HepG2 (cell line): Measurements from ENCODE around the gene TEC. TPM values are rescaled to one million over a fixed set of nuclear protein-coding genes. Genes with fewer than 3 reads are reported as not detected.

Experiments
- HDAC2 ChIP-seq: sonication (generic); formaldehyde crosslinking; IDR thresholded peaks from 2 replicates; pipeline ENCODE4 v1.4.0; 2020; ENCODE audit warnings: missing genetic modification reagents
- MBNL3 ChIP-seq: fragments of 250-450 bp; sonication (Bioruptor Pico); conservative IDR thresholded peaks from 2 replicates; pipeline ENCODE4 v1.8.0; 2022; ENCODE audit warnings: mild to moderate bottlenecking, inconsistent platforms
- PHF20 ChIP-seq: sonication (generic); formaldehyde crosslinking; IDR thresholded peaks from 2 replicates; pipeline ENCODE4 v1.5.0; 2020; ENCODE audit warnings: mild to moderate bottlenecking, missing genetic modification reagents
- PRMT3 ChIP-seq: sonication (generic); formaldehyde crosslinking; IDR thresholded peaks from 2 replicates; pipeline ENCODE4 v1.8.1; 2022; ENCODE audit warnings: low read depth, mild to moderate bottlenecking, moderate library complexity, missing genetic modification reagents, borderline replicate concordance
- SRSF1 ChIP-seq: fragments of 200-400 bp; formaldehyde crosslinking; optimal IDR thresholded peaks from 2 replicates; pipeline ENCODE3; 2017; ENCODE audit warnings: mild to moderate bottlenecking, low read depth, low read length, moderate library complexity
- ZEB1 ChIP-seq: IDR thresholded peaks from 2 replicates; pipeline ENCODE4 v1.6.1; 2012; ENCODE audit warnings: mild to moderate bottlenecking, low read depth, inconsistent platforms; ENCODE audit not compliant: insufficient replicate concordance
- ZFYVE20 ChIP-seq: sonication (generic); formaldehyde crosslinking; IDR thresholded peaks from 2 replicates; pipeline ENCODE4 v1.8.0; 2023; ENCODE audit warnings: low read depth, mild to moderate bottlenecking, moderate library complexity, missing genetic modification reagents, borderline replicate concordance
- ZNF451 ChIP-seq: sonication (generic); formaldehyde crosslinking; IDR thresholded peaks from 2 replicates; pipeline ENCODE4 v1.5.0; 2020; ENCODE audit warnings: mild to moderate bottlenecking, missing genetic modification reagents
- ZNF7 ChIP-seq: IDR thresholded peaks from 2 replicates; pipeline ENCODE4 v1.6.1; 2016; ENCODE audit warnings: missing biosample characterization, missing genetic modification reagents
- polyA plus RNA-seq, 8 experiments: library from polyadenylated mRNA; depleted of rRNA in 3 of 8; stranded (reverse) in 7 of 8; unstranded in 1 of 8; fragments of >200 nt; fragmentation: Illumina TruSeq in 4 of 8; extraction: Trizol in 4 of 8; gene quantifications; 2 replicates each; pipeline versions ENCODE4 v1.2.1 to v1.2.3, GENCODE V29; 2011 to 2016; ENCODE audit warnings: low read depth in 4 of 8, missing spikeins in 1 of 8, mixed read lengths in 1 of 8; ENCODE audit not compliant: insufficient read depth in 1 of 8
- total RNA-seq, 5 experiments: library from RNA; depleted of rRNA; stranded (reverse); fragments of >200 nt; fragmentation: Illumina TruSeq; extraction: Trizol; gene quantifications; 2 replicates each; pipeline ENCODE4 v1.2.3, GENCODE V29; 2016; ENCODE audit warnings: low read depth in 1 of 5
- TF ChIP-seq, protein P1 (sequence below): sonication (generic); formaldehyde crosslinking; IDR thresholded peaks from 2 replicates; pipeline ENCODE4 v1.4.0; 2020; ENCODE audit warnings: mild to moderate bottlenecking, missing genetic modification reagents
- TF ChIP-seq, protein P2 (sequence below): sonication (generic); formaldehyde crosslinking; IDR thresholded peaks from 2 replicates; pipeline ENCODE4 v1.4.0; 2020; ENCODE audit warnings: missing genetic modification reagents, borderline replicate concordance
- TF ChIP-seq, protein P3 (sequence below): sonication (generic); formaldehyde crosslinking; IDR thresholded peaks from 2 replicates; pipeline ENCODE4 v1.9.0; 2021; ENCODE audit warnings: missing genetic modification reagents, mild to moderate bottlenecking, borderline replicate concordance
- TF ChIP-seq, protein P4 (sequence below): IDR thresholded peaks from 2 replicates; pipeline ENCODE4 v1.6.1; 2012; ENCODE audit warnings: low read length, improper control_type of control experiment

TEC gene
- total and polyA plus RNA-seq, 2 of the 13 experiments (the other 11 are each of a cell fraction or from before 2014, with no cell fraction given): 0.05 to 0.20 TPM

DNA sequence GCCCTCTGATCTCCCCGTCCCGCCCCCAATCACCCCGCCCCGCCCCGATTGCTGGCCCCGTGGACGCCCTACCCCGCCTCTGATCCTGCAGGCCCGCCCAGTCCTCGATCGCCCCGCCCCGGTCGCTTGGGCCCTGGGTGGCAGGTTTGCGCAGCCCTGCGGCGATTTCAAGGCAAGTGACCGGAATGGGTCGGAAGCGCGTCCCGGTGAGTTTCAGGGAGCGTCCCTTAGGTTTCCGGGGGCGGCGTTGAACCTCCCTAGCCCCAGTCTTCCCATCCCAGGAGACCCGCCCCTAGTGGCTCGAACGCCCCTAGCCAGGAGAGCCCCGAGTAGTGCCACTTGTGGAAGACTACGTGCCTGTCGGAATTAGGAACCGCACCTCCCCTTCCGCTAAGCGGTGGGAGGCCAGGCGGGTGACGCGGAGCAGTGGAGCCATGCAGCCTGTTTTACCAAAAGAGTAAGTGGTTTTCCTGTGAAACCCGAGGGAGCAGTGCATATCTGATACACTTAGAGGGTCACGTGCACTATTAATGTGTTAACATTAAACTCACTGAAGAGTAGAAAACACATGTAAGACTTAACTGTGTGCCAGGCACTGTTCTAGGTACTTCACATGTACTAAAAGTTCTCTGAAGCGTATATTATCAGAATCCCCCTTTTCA is 354 bp upstream of the TEC start (continued):
- TF ChIP-seq, protein P1, sequence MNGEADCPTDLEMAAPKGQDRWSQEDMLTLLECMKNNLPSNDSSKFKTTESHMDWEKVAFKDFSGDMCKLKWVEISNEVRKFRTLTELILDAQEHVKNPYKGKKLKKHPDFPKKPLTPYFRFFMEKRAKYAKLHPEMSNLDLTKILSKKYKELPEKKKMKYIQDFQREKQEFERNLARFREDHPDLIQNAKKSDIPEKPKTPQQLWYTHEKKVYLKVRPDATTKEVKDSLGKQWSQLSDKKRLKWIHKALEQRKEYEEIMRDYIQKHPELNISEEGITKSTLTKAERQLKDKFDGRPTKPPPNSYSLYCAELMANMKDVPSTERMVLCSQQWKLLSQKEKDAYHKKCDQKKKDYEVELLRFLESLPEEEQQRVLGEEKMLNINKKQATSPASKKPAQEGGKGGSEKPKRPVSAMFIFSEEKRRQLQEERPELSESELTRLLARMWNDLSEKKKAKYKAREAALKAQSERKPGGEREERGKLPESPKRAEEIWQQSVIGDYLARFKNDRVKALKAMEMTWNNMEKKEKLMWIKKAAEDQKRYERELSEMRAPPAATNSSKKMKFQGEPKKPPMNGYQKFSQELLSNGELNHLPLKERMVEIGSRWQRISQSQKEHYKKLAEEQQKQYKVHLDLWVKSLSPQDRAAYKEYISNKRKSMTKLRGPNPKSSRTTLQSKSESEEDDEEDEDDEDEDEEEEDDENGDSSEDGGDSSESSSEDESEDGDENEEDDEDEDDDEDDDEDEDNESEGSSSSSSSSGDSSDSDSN (CRISPR knock-in tag): peak; percentile 40; the same call in 1 of the 2 replicates
- TF ChIP-seq ZNF451 (CRISPR knock-in tag): no peak
- TF ChIP-seq, protein P2, sequence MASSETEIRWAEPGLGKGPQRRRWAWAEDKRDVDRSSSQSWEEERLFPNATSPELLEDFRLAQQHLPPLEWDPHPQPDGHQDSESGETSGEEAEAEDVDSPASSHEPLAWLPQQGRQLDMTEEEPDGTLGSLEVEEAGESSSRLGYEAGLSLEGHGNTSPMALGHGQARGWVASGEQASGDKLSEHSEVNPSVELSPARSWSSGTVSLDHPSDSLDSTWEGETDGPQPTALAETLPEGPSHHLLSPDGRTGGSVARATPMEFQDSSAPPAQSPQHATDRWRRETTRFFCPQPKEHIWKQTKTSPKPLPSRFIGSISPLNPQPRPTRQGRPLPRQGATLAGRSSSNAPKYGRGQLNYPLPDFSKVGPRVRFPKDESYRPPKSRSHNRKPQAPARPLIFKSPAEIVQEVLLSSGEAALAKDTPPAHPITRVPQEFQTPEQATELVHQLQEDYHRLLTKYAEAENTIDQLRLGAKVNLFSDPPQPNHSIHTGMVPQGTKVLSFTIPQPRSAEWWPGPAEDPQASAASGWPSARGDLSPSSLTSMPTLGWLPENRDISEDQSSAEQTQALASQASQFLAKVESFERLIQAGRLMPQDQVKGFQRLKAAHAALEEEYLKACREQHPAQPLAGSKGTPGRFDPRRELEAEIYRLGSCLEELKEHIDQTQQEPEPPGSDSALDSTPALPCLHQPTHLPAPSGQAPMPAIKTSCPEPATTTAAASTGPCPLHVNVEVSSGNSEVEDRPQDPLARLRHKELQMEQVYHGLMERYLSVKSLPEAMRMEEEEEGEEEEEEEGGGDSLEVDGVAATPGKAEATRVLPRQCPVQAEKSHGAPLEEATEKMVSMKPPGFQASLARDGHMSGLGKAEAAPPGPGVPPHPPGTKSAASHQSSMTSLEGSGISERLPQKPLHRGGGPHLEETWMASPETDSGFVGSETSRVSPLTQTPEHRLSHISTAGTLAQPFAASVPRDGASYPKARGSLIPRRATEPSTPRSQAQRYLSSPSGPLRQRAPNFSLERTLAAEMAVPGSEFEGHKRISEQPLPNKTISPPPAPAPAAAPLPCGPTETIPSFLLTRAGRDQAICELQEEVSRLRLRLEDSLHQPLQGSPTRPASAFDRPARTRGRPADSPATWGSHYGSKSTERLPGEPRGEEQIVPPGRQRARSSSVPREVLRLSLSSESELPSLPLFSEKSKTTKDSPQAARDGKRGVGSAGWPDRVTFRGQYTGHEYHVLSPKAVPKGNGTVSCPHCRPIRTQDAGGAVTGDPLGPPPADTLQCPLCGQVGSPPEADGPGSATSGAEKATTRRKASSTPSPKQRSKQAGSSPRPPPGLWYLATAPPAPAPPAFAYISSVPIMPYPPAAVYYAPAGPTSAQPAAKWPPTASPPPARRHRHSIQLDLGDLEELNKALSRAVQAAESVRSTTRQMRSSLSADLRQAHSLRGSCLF (CRISPR knock-in tag): no peak
- TF ChIP-seq, protein P3, sequence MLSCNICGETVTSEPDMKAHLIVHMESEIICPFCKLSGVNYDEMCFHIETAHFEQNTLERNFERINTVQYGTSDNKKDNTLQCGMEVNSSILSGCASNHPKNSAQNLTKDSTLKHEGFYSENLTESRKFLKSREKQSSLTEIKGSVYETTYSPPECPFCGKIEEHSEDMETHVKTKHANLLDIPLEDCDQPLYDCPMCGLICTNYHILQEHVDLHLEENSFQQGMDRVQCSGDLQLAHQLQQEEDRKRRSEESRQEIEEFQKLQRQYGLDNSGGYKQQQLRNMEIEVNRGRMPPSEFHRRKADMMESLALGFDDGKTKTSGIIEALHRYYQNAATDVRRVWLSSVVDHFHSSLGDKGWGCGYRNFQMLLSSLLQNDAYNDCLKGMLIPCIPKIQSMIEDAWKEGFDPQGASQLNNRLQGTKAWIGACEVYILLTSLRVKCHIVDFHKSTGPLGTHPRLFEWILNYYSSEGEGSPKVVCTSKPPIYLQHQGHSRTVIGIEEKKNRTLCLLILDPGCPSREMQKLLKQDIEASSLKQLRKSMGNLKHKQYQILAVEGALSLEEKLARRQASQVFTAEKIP (CRISPR knock-in tag): no peak
- TF ChIP-seq PHF20: no peak
- TF ChIP-seq, protein P4, sequence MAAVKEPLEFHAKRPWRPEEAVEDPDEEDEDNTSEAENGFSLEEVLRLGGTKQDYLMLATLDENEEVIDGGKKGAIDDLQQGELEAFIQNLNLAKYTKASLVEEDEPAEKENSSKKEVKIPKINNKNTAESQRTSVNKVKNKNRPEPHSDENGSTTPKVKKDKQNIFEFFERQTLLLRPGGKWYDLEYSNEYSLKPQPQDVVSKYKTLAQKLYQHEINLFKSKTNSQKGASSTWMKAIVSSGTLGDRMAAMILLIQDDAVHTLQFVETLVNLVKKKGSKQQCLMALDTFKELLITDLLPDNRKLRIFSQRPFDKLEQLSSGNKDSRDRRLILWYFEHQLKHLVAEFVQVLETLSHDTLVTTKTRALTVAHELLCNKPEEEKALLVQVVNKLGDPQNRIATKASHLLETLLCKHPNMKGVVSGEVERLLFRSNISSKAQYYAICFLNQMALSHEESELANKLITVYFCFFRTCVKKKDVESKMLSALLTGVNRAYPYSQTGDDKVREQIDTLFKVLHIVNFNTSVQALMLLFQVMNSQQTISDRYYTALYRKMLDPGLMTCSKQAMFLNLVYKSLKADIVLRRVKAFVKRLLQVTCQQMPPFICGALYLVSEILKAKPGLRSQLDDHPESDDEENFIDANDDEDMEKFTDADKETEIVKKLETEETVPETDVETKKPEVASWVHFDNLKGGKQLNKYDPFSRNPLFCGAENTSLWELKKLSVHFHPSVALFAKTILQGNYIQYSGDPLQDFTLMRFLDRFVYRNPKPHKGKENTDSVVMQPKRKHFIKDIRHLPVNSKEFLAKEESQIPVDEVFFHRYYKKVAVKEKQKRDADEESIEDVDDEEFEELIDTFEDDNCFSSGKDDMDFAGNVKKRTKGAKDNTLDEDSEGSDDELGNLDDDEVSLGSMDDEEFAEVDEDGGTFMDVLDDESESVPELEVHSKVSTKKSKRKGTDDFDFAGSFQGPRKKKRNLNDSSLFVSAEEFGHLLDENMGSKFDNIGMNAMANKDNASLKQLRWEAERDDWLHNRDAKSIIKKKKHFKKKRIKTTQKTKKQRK: no peak
- TF ChIP-seq ZFYVE20: no peak
- TF ChIP-seq ZEB1: peak; percentile 13
- peak; percentile 45 for TF ChIP-seq SRSF1
- no peak for TF ChIP-seq MBNL3
- no peak for TF ChIP-seq PRMT3 (CRISPR knock-in tag)
- TF ChIP-seq ZNF7: no peak
- 0 out of 2 replicates have a peak, but pooled peaks have one; percentile 48 for TF ChIP-seq HDAC2 (CRISPR knock-in tag)
